HCT116 (cell line): ENCODE data around the gene FALEC. TPM values are rescaled to one million over a fixed set of nuclear protein-coding genes. Genes with fewer than 3 reads are reported as not detected.
"Not testable (repeated sequence)": the region's sequence is repeated elsewhere in the genome, so short reads cannot be mapped to it uniquely, and the experiment has no call there.

Experiments used
- ATAC-seq: fragments of 200-7000 bp; cut with Tn5 transposase; 2 replicates; pipeline ENCODE4 v1.9.1; 2020; ENCODE audit warnings: mild to moderate bottlenecking, moderate library complexity
- BruUV-seq: library from RNA; stranded (reverse); fragments of 400-500 nt; replicated peaks from 2 replicates; lab custom pipeline; 2021; lab: Mats Ljungman, UMichigan
- CTCF ChIA-PET: fragments of 300-600 bp; sonication (Branson Sonifier 250); formaldehyde crosslinking; loops from one replicate; lab custom pipeline; 2021; ENCODE audit warnings: antibody characterized with exemption; lab: Charles Lee
- POLR2A ChIA-PET: fragments of 300-600, 350-600 bp; sonication (Branson Sonifier 250); formaldehyde crosslinking; loops from one replicate; lab custom pipeline; 2021; ENCODE audit warnings: antibody characterized with exemption; lab: Charles Lee
- RAD21 ChIA-PET, 2 experiments: fragments of 300-600 bp; sonication (Branson Sonifier 250); formaldehyde crosslinking; loops; one replicate each; lab custom pipeline; 2023; ENCODE audit warnings: low total read pairs in 2 of 2; ENCODE audit not compliant: uncharacterized antibody in 2 of 2, unreplicated experiment in 2 of 2, low non-redundant PET in 1 of 2; lab: Charles Lee
- DNase-seq: peaks from one replicate; pipeline ENCODE4 v3.0.0-alpha.2; 2010; ENCODE audit warnings: low read depth, low spot score
- H2AFZ ChIP-seq: fragments of 200-600 bp; shearing (Covaris generic), sonication (generic); 2 replicates; pipeline ENCODE4 v1.6.1; 2017; ENCODE audit warnings: low read depth, mixed run types, mixed read lengths, antibody characterized with exemption, low read length; ENCODE audit not compliant: poor library complexity, severe bottlenecking
- H3K27ac ChIP-seq: 2 replicates; pipeline ENCODE4 v1.5.1; 2012; ENCODE audit warnings: low read depth, low read length
- H3K27me3 ChIP-seq: fragments of 200-600 bp; sonication (generic); 2 replicates; pipeline ENCODE4 v1.6.1; 2016; ENCODE audit warnings: mixed run types, low read length, mixed read lengths; ENCODE audit not compliant: insufficient read depth
- H3K36me3 ChIP-seq, 2 experiments: fragments of 200-500 bp in 1 of 2; fragments of 200-600 bp in 1 of 2; sonication (Bioruptor generic) in 1 of 2; sonication (generic) in 1 of 2; 2 replicates each; pipeline versions ENCODE4 v1.5.1 to v1.6.1; 2014 to 2016; ENCODE audit warnings: low read length in 2 of 2, inconsistent platforms in 1 of 2, mixed read lengths in 1 of 2, mixed run types in 1 of 2; ENCODE audit not compliant: insufficient read depth in 2 of 2, control insufficient read depth in 1 of 2
- H3K4me1 ChIP-seq, 2 experiments: fragments of 200-600 bp in 1 of 2; sonication (generic) in 1 of 2; 2 replicates each; pipeline versions ENCODE4 v1.5.1 to v1.6.1; 2012 to 2017; ENCODE audit warnings: low read length in 2 of 2, inconsistent platforms in 1 of 2, mild to moderate bottlenecking in 1 of 2, mixed read lengths in 1 of 2, mixed run types in 1 of 2, moderate library complexity in 1 of 2; ENCODE audit not compliant: insufficient read depth in 2 of 2, control insufficient read depth in 1 of 2
- H3K4me2 ChIP-seq: fragments of 200-600 bp; sonication (generic); 2 replicates; pipeline ENCODE4 v1.6.1; 2017; ENCODE audit warnings: mixed run types, low read length, mixed read lengths
- H3K4me3 ChIP-seq, 2 experiments: fragments of 200-600 bp in 1 of 2; sonication (generic) in 1 of 2; replicated peaks in 1 of 2; 2 replicates each; pipeline ENCODE4 v1.5.1; 2011 to 2016; ENCODE audit warnings: low read length in 2 of 2, control low read depth in 1 of 2, low read depth in 1 of 2, mild to moderate bottlenecking in 1 of 2, mixed read lengths in 1 of 2, mixed run types in 1 of 2
- H3K79me2 ChIP-seq: fragments of 200-600 bp; sonication (generic); 2 replicates; pipeline ENCODE4 v1.6.1; 2017; ENCODE audit warnings: mild to moderate bottlenecking, mixed run types, low read length, moderate library complexity, mixed read lengths; ENCODE audit not compliant: insufficient read depth
- H3K9ac ChIP-seq: fragments of 200-600 bp; sonication (generic); 2 replicates; pipeline ENCODE4 v1.6.1; 2016; ENCODE audit warnings: low read length, mixed read lengths
- H3K9me2 ChIP-seq: fragments of 200-600 bp; sonication (generic), shearing (Covaris generic); 2 replicates; pipeline ENCODE4 v1.6.1; 2017; ENCODE audit warnings: mixed run types, mild to moderate bottlenecking, moderate library complexity; ENCODE audit not compliant: insufficient read depth
- H3K9me3 ChIP-seq, 2 experiments: fragments of 200-500 bp in 1 of 2; fragments of 200-600 bp in 1 of 2; sonication (Bioruptor generic) in 1 of 2; sonication (generic) in 1 of 2; 2 replicates each; pipeline ENCODE4 v1.6.1; 2014 to 2017; ENCODE audit warnings: low read length in 2 of 2, mixed read lengths in 2 of 2, inconsistent platforms in 1 of 2, low read depth in 1 of 2, mild to moderate bottlenecking in 1 of 2, mixed run types in 1 of 2, moderate library complexity in 1 of 2; ENCODE audit not compliant: control insufficient read depth in 1 of 2, insufficient read depth in 1 of 2
- H4K20me1 ChIP-seq: fragments of 200-600 bp; sonication (generic), shearing (Covaris generic); 2 replicates; pipeline ENCODE4 v1.6.1; 2017; ENCODE audit warnings: mixed run types, mild to moderate bottlenecking, moderate library complexity; ENCODE audit not compliant: insufficient read depth
- CEBPB ChIP-seq: IDR thresholded peaks from 2 replicates; pipeline ENCODE4 v1.6.1; 2012; ENCODE audit warnings: low read depth
- ELF1 ChIP-seq: IDR thresholded peaks from 2 replicates; pipeline ENCODE4 v1.6.1; 2012; ENCODE audit warnings: low read depth, borderline replicate concordance
- FOSL1 ChIP-seq: IDR thresholded peaks from 2 replicates; pipeline ENCODE4 v1.6.1; 2012; ENCODE audit warnings: low read depth
- MAX ChIP-seq: IDR thresholded peaks from 2 replicates; pipeline ENCODE4 v1.6.1; 2012
- POLR2A ChIP-seq: IDR thresholded peaks from 2 replicates; pipeline ENCODE4 v1.7.0; 2011; ENCODE audit warnings: borderline replicate concordance; ENCODE audit not compliant: insufficient read depth, insufficient read length; ENCODE audit errors: extremely low read depth
- REST ChIP-seq: IDR thresholded peaks from 2 replicates; pipeline ENCODE4 v1.6.1; 2012; ENCODE audit warnings: low read depth
- ZBTB33 ChIP-seq: IDR thresholded peaks from 2 replicates; pipeline ENCODE4 v1.6.1; 2011; ENCODE audit warnings: mild to moderate bottlenecking, low read length, moderate library complexity; ENCODE audit not compliant: insufficient replicate concordance; ENCODE audit errors: extremely low read depth
- ZFX ChIP-seq: fragments of 450-650 bp; IDR thresholded peaks from 2 replicates; pipeline ENCODE4 v1.6.1; 2017
- intact Hi-C: fragments of 100-400 bp; cut with micrococcal nuclease; formaldehyde crosslinking; loops from 2 replicates; pipeline ENCODE4 v1.10.0; 2022
- total RNA-seq: library from RNA; stranded (reverse); gene quantifications from one replicate; pipeline ENCODE4 v1.2.1, GENCODE V29; 2021; ENCODE audit not compliant: unreplicated experiment

Gene FALEC
- total RNA-seq, 1 experiment from 2014 or later, result 0.59 TPM

GRCh38 chr1:150579945-150580642, 64.5 kb downstream of the FALEC start:
- peak overlapping the region; percentile 86 for H3K4me2 ChIP-seq
- ChIA-PET RAD21 (interaction anchor here in 1 of 2 experiments (0.8 kb wide), 1 partner anchor 49 kb away, joined by 4 read pairs; the partner anchor contains the start of gene ENSA), POLR2A (interaction anchor here (0.7 to 3.4 kb wide), 25 partner anchors 9 to 402 kb away, joined by 3 to 41 read pairs (median 5); partner anchors contain the start of genes ANXA9, ARNT, ENSA and GOLPH3L), CTCF (interaction anchor here (0.6 to 1.7 kb wide), 3 partner anchors 20 to 25 kb away, joined by 3 to 4 read pairs (median 3); no protein-coding TSS in a partner anchor)
- DNase-seq (no peak), ATAC-seq (no peak; the same call in 1 of the 2 replicates)
- H3K36me3 ChIP-seq, result peaks cover 26 to 39% of the 10 kb centered on the region in 2 experiments
- TSS peak; percentile 93 for BruUV-seq
- peaks cover 54% of the 10 kb centered on the region for H3K79me2 ChIP-seq
- peak overlapping the region; percentile 86 for H3K9ac ChIP-seq
- peak overlapping the region; percentile 51 to 80 for H3K4me3 ChIP-seq
- no peak for TF ChIP-seq ELF1
- TF ChIP-seq MAX, result no peak; the same call in 1 of the 2 replicates
- TF ChIP-seq ZFX, result no peak
- no peak for TF ChIP-seq ZBTB33
- no peak for TF ChIP-seq CEBPB
- TF ChIP-seq FOSL1, result no peak
- no peak for TF ChIP-seq REST
- TF ChIP-seq POLR2A, result no peak
- no peaks in the 10 kb centered on the region for H3K27me3 ChIP-seq
- H3K9me3 ChIP-seq, result no peaks in the 10 kb centered on the region
- intact Hi-C loops, result loop anchor here (2.0 to 5.0 kb wide), 3 partner anchors 41 to 397 kb away; partner anchors contain the start of gene ENSA
- H3K9me2 ChIP-seq, result no peaks in the 10 kb centered on the region
- H4K20me1 ChIP-seq, result peaks cover 39% of the 10 kb centered on the region
- no peak overlapping the region for H2AFZ ChIP-seq
- peaks cover 26 to 42% of the 10 kb centered on the region in 2 experiments for H3K4me1 ChIP-seq
- peak overlapping the region; percentile 82 for H3K27ac ChIP-seq

- H2AFZ ChIP-seq, BruUV-seq, H3K9me2 ChIP-seq, RAD21 ChIA-PET, H3K9me3 ChIP-seq, H3K27me3 ChIP-seq, H3K4me3 ChIP-seq, DNase-seq, intact Hi-C loops, ATAC-seq, H3K27ac ChIP-seq, H3K4me2 ChIP-seq, H3K9ac ChIP-seq: not testable (repeated sequence)
- ChIA-PET POLR2A (interaction anchor here (3.4 kb wide), 1 partner anchor 17 kb away, joined by 18 read pairs; no protein-coding TSS in a partner anchor), CTCF (interaction anchor here (0.9 kb wide), 1 partner anchor 21 kb away, joined by 3 read pairs; no protein-coding TSS in a partner anchor)
- peaks cover 45% of the 10 kb centered on the region for H3K79me2 ChIP-seq
- peaks cover 18 to 33% of the 10 kb centered on the region in 2 experiments for H3K4me1 ChIP-seq
- peaks cover 31% of the 10 kb centered on the region for H4K20me1 ChIP-seq
- peaks cover 17 to 30% of the 10 kb centered on the region in 2 experiments for H3K36me3 ChIP-seq
Observed at GRCh38 chr1:150580966-150581365, 65.4 kb downstream of the FALEC start.
